SH-SY5Y (cell line): Measurements from ENCODE around the gene SLIT1.

Source experiments
- GATA2 ChIP-seq: IDR thresholded peaks from 2 replicates; pipeline ENCODE4 v1.6.1; 2011; ENCODE audit warnings: mild to moderate bottlenecking, low read depth, low read length
- GATA3 ChIP-seq: IDR thresholded peaks from 2 replicates; pipeline ENCODE4 v1.6.1; 2011; ENCODE audit warnings: low read depth, mild to moderate bottlenecking, low read length, moderate library complexity

DNA sequence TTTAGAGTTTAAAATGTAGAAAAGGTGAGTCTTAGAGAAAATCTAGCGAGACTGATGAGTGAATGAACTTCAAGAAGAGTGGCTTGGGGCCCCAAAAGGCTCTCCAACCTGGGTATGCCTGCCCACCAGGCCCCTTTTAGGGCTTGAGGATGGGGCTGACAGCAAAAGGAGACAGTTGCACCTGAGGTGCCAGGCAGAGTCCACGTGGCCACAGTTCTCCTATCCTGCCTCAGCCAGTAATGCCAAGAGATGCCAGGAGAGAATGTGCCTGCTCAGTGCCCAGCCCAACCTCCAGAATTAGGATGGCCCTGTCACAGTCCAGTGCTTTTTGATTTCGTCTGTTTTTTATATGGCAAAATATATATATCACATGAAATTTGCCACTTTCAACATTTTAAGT lies 156.5 kb downstream of the SLIT1 start:
- TF ChIP-seq GATA2, result no peak
- no peak for TF ChIP-seq GATA3
